ENCODE measurements around the gene CHAF1A.

CHAF1A gene

DNA sequence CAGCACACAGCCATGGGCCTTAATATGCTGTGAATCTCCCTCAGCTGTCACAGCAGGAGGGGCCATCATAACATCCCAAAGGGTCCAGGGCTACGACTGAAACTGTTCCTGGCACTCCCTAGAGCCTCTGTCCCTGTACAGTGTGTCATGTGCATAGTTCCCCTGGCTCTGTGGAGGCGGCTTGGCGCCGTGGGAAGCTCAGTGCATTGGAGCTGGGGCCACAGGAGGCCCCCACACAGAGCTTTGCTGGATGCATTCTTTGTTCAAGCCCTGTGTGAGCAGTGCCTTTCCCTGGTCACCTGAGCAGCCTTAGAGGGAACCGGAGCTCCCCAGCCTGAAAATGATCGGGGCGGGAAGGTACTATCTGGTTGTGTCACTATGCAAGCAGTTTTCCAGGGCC lies 33.8 kb downstream of the CHAF1A start:
- TF ChIP-seq ZFX (IDR thresholded peaks at IDR 0.05) = no peak
- TF ChIP-seq, protein P1, sequence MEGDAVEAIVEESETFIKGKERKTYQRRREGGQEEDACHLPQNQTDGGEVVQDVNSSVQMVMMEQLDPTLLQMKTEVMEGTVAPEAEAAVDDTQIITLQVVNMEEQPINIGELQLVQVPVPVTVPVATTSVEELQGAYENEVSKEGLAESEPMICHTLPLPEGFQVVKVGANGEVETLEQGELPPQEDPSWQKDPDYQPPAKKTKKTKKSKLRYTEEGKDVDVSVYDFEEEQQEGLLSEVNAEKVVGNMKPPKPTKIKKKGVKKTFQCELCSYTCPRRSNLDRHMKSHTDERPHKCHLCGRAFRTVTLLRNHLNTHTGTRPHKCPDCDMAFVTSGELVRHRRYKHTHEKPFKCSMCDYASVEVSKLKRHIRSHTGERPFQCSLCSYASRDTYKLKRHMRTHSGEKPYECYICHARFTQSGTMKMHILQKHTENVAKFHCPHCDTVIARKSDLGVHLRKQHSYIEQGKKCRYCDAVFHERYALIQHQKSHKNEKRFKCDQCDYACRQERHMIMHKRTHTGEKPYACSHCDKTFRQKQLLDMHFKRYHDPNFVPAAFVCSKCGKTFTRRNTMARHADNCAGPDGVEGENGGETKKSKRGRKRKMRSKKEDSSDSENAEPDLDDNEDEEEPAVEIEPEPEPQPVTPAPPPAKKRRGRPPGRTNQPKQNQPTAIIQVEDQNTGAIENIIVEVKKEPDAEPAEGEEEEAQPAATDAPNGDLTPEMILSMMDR (conservative IDR thresholded peaks at IDR 0.05) = no peak

DNA sequence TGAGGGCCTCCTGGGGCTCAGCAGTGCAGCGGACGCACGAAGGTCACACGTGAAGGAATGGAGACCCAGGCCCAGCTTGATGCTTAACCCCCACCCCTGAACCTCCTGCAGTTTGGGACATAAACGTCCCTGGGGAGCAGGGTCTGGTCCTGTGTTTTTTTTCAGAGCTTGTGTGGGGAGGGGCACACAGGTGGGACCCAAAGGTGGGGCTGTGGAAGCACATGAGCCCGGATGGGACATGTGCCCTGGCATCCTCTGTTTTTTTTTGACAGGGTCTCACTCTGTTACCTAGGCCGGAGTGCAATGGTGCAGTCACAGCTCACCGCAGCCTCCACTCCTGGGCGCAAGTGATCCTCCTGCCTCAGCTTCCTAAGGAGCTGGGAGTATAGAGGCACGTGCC lies 34.7 kb downstream of the CHAF1A start:
- TF ChIP-seq ZFX (IDR thresholded peaks at IDR 0.05) = no peak
- TF ChIP-seq, protein P1 (conservative IDR thresholded peaks at IDR 0.05) = no peak
- H3K27ac ChIP-seq = no peak overlapping the region

More for the DNA sequence above, 33.8 kb downstream of the CHAF1A start:
- H3K27ac ChIP-seq = no peak overlapping the region

DNA sequence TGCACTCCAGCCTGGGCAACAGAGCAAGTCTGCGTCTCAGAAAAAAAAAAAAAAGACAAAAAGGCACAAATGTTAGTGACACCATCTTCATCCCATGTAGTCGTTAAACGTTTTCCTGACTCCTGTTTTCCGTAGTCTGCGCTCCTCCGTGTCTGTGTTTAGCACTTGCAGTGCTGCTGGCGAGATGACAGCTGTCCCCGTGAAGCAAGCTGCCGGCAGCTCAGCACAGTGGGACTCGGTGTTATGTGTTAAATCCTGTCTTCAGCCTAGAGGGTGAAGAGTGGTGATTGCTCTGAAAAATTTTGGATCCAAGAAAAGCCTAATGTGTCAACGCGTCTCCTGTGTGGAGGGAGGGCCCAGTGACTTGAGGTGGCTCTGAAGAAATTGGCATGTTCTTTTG lies 36.8 kb downstream of the CHAF1A start:
- no peak for TF ChIP-seq ZFX (IDR thresholded peaks at IDR 0.05)
- TF ChIP-seq, protein P1 (conservative IDR thresholded peaks at IDR 0.05) = no peak
- H3K27ac ChIP-seq = no peak overlapping the region

DNA sequence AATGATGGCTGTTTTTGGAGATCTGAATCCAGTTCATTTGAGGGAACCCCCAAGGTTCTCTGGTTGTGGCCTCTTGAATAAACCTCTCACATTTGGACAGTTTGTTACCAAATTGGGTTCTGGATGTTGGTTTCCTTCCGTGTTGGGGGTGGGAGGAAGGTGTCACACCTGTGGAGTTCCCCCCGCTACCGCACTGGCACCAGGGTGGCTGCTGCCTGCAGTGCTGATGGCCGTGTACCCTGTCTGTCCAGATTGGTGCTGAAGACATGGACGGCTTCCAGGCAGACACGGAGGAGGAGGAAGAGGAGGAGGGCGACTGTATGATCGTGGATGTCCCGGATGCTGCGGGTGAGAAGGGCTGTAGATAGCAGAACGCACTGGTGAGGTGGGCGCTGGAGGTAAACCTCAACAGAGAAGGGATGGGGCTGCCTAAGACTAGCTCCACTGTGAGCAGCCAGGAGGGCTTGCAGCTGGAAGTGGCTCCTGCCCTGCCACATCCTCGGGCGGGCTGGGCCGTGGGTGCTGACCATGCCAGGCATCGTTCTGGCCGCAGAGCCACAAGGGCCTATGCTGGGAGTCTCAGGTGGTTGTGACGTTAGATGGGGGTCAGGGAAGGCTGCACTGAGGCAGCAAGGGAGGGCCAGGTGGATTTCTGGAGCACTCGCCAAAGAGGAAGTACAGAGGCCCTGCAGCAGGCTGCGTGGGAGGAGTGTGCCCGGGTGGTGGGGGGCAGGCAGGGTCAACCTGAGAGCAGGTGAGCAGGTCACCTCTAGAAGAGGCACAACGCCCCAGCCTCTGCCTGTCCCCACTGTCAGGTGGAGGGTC lies 39.8 kb downstream of the CHAF1A start:
- no peak overlapping the region for H3K27ac ChIP-seq
- no peak for TF ChIP-seq ZFX (IDR thresholded peaks at IDR 0.05)
- TF ChIP-seq, protein P1 (conservative IDR thresholded peaks at IDR 0.05) = no peak

DNA sequence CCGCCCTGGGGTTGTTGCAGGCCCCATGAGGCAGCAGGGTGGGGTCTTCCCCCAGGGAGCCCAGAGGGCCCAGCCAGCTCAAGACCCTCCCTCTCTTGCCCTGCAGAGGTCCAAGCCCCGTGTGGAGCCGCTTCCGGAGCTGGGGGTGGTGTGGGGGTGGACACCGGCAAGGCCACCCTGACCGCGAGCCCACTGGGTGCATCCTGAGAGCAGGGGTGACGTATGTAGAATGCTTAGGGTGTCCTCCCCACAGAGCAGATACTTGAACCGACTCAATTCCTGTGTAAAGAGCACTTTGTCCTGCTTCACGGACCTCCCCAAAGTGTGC lies 40.3 kb downstream of the CHAF1A start:
- no peak overlapping the region for H3K27ac ChIP-seq
- TF ChIP-seq, protein P1 (conservative IDR thresholded peaks at IDR 0.05) = no peak
- TF ChIP-seq ZFX (IDR thresholded peaks at IDR 0.05) = no peak

DNA sequence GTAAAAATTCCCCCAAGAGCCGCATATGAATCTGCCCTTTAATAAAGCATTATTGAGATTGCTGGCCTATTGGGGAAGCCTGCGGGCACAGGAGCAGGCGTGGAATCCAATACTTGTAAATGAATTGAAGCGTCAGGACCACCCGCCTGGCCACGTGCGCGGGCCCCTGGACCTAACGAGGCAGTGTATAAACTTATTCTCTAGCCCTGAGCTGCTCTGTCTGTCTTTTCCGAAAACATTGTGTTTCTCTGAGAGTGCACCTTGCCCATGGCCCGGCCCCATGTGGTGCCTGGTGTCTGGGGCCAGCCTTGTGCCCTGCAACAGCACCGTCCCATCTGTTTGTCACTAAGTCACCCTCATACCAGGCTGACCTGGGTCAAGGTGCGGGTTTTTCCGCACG lies 40.7 kb downstream of the CHAF1A start:
- H3K27ac ChIP-seq = no peak overlapping the region
- TF ChIP-seq, protein P1 (conservative IDR thresholded peaks at IDR 0.05) = no peak
- no peak for TF ChIP-seq ZFX (IDR thresholded peaks at IDR 0.05)

DNA sequence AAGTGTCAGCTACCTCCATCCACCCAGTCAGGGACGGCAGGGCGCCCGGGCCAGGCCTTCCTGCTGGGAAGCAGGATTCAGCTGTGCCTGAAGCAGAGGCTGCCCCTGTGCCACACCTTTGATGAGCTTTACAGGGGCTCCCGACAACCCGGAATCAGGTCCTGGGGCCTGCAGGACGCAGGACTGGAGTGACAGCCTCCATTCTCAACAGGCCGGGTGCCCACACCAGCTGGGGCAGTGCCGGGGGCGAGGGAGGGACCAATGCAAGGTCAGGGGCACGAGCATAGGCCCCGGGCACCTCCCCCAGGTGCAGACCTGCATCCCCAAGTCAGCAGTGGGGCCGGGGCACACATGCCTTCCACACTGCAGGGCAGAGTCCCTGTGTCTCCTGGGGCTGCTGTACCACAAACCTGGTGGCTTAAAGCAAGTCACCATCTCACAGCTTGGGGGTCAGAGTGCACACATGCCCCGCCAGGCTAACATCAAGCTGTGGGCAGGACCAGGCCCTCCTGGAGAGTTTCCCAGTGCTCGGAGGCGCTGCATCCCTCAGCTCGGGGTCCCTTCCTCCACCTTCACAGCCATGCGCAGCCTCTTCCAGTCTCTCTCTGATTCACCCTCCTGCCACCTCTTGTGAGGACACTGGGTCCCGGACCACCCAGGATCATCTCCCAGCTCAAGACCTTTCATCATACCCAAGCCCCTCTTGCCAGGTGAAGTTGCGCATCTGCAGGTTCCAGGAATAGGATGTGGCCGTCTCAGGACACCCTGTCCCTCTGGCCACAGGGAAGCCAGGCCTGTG lies 41.7 kb downstream of the CHAF1A start:
- TF ChIP-seq ZFX (IDR thresholded peaks at IDR 0.05) = no peak
- TF ChIP-seq, protein P1 (conservative IDR thresholded peaks at IDR 0.05) = no peak
- no peak overlapping the region for H3K27ac ChIP-seq
